Adrenal gland (tissue), 12 donors: ENCODE results near the gene ITFG1. TPM values are rescaled to one million over a fixed set of nuclear protein-coding genes. Genes with fewer than 3 reads are reported as not detected.

ENCODE experiments used
- DNase-seq, 7 donors: peaks; one replicate each; pipeline ENCODE4 v3.0.0-alpha.2; 2019 to 2020
- H3K27ac ChIP-seq, 5 donors: fragments of 200-600 bp; sonication (generic) in 4 of 5; 1 replicate in 3 of 5; 2 replicates in 2 of 5; pipeline versions ENCODE4 v1.5.1 to v1.8.0; 2016 to 2020; ENCODE audit warnings: mild to moderate bottlenecking in 1 of 5
- H3K27me3 ChIP-seq: fragments of 200-600 bp; 2 replicates; pipeline ENCODE4 v1.8.0; 2021
- H3K36me3 ChIP-seq, 2 donors: fragments of 200-600 bp; replicated peaks in 1 of 2; 1 replicate in 1 of 2; 2 replicates in 1 of 2; pipeline versions ENCODE4 v1.5.1 to v1.8.0; 2018 to 2022
- H3K4me1 ChIP-seq, 2 donors: fragments of 200-600 bp; replicated peaks in 1 of 2; 1 replicate in 1 of 2; 2 replicates in 1 of 2; pipeline versions ENCODE4 v1.5.1 to v1.8.0; 2018 to 2021
- H3K4me3 ChIP-seq, 4 donors: fragments of 200-600 bp; sonication (generic) in 3 of 4; one replicate each; pipeline ENCODE4 v1.5.1; 2016 to 2018
- H3K9me3 ChIP-seq, 3 donors: fragments of 200-600 bp; sonication (generic) in 1 of 3; replicated peaks in 1 of 3; 1 replicate in 2 of 3; 2 replicates in 1 of 3; pipeline versions ENCODE4 v1.5.1 to v1.8.0; 2016 to 2021
- CTCF ChIP-seq, 6 experiments: fragments of 450-650 bp in 4 of 6; fragments of 200-600 bp in 2 of 6; sonication (generic) in 1 of 6; IDR thresholded peaks; 1 replicate in 5 of 6; 2 replicates in 1 of 6; pipeline versions ENCODE4 v1.5.1 to v1.8.0; 2016 to 2021; ENCODE audit warnings: antibody characterized with exemption in 6 of 6, mild to moderate bottlenecking in 2 of 6, moderate library complexity in 1 of 6
- POLR2A ChIP-seq, 2 donors: fragments of 450-650 bp; IDR thresholded peaks; one replicate each; pipeline ENCODE4 v1.6.1; 2017; ENCODE audit warnings: antibody characterized with exemption in 2 of 2, mild to moderate bottlenecking in 2 of 2, moderate library complexity in 1 of 2
- WGBS, 4 donors: extraction: QIAGEN DNeasy Blood & Tissue Kit in 2 of 4; methylation state at CpG; one replicate each; pipeline versions ENCODE4 v1.1.5 to v1.1.7; 2013 to 2017; 5-methylcytosine and 5-hydroxymethylcytosine counted together
- intact Hi-C, 2 donors: fragments of 100-400 bp; cut with DNase I; formaldehyde crosslinking; loops; one replicate each; pipeline versions ENCODE4 v1.14.1 to v1.15.0; 2022 to 2023
- polyA plus RNA-seq, 3 donors: library from polyadenylated mRNA; stranded (reverse); fragments of 200-250 nt in 2 of 3; fragments of 350-450 nt in 1 of 3; fragmentation: Illumina TruSeq in 1 of 3; extraction: RNeasy Lipid Tissue Mini Kit (QIAGEN cat#74804) in 1 of 3; gene quantifications; one replicate each; pipeline ENCODE4 v1.2.3, GENCODE V29; 2013 to 2014
- total RNA-seq, 9 donors: library from RNA; depleted of rRNA in 4 of 9; stranded (reverse); fragments of >200 nt in 4 of 9; fragments of 120-200 nt in 1 of 9; fragmentation: NEBNext Ultra II Directional in 1 of 9; extraction: Animal tissue kit (Norgen Biotek cat#: 25700) in 1 of 9; gene quantifications; one replicate each; pipeline versions ENCODE4 v1.1.0 to v1.2.4, GENCODE V29; 2013 to 2023
- donor health status: healthy with polysubstance abuse.
- donor health status: Bipolar disorder and iron deficiency.
- donor health status: DM: yes; HTN: yes; CAD: no.
- donor health status: DM: no; HTN: no; CAD: no.
- donor health status: DM: no; HTN: no; CAD: no.
- donor health status: DM: yes; HTN: yes; CAD: no.

The ITFG1 gene
- total and polyA plus RNA-seq, 12 donors = 8.4 to 246 (median 84.4) TPM

GRCh38 chr16:47260503-47260902 lies 200.4 kb downstream of the ITFG1 start:
- H3K4me3 ChIP-seq = no peak overlapping the region
- no peaks in the 10 kb centered on the region for H3K27me3 ChIP-seq
- no peaks in the 10 kb centered on the region for H3K4me1 ChIP-seq
- H3K9me3 ChIP-seq = no peaks in the 10 kb centered on the region
- WGBS, 4 donors = 92 to 93% (median 92%) methylated on average over 11 of the region's 11 CpGs
- DNase-seq = no peak
- H3K27ac ChIP-seq = no peak overlapping the region
- H3K36me3 ChIP-seq = no peaks in the 10 kb centered on the region
- intact Hi-C loops = no loop called here
- TF ChIP-seq POLR2A (IDR thresholded peaks at IDR 0.05) (no peak), CTCF (IDR thresholded peaks at IDR 0.05) (no peak)

- 71 to 82% (median 76%) methylated on average over 2 of the region's 2 CpGs for WGBS, 4 donors
Observed at GRCh38 chr16:47258874-47259461, 201.9 kb downstream of the ITFG1 start.

GRCh38 chr16:47254756-47255155 lies 206.1 kb downstream of the ITFG1 start:
- TF ChIP-seq POLR2A (IDR thresholded peaks at IDR 0.05) = no peak
- TF ChIP-seq CTCF (IDR thresholded peaks at IDR 0.05) = no peak
- Histone ChIP-seq H3K4me1 (no peaks in the 10 kb centered on the region), H3K27ac (no peak overlapping the region), H3K4me3 (no peak overlapping the region), H3K9me3 (no peaks in the 10 kb centered on the region), H3K36me3 (no peaks in the 10 kb centered on the region), H3K27me3 (no peaks in the 10 kb centered on the region)
- no peak for DNase-seq
- intact Hi-C loops = no loop called here
- 95 to 97% (median 96%) methylated on average over 6 of the region's 6 CpGs for WGBS, 4 donors

More at GRCh38 chr16:47258874-47259461, 201.9 kb downstream of the ITFG1 start:
- peak in 1 of 7 donors; percentile 11 for DNase-seq
- intact Hi-C loops = no loop called here
- H3K27me3 ChIP-seq = no peaks in the 10 kb centered on the region
- H3K36me3 ChIP-seq = no peaks in the 10 kb centered on the region
- TF ChIP-seq CTCF (IDR thresholded peaks at IDR 0.05) = peak; percentile 16 to 54 (median 43)
- no peak for TF ChIP-seq POLR2A (IDR thresholded peaks at IDR 0.05)
- no peaks in the 10 kb centered on the region for H3K9me3 ChIP-seq
- no peak overlapping the region for H3K4me3 ChIP-seq
- H3K27ac ChIP-seq = no peak overlapping the region
- no peaks in the 10 kb centered on the region for H3K4me1 ChIP-seq

- no peak for DNase-seq
- Histone ChIP-seq H3K27me3 (no peaks in the 10 kb centered on the region), H3K27ac (no peak overlapping the region), H3K36me3 (no peaks in the 10 kb centered on the region), H3K4me1 (no peaks in the 10 kb centered on the region), H3K4me3 (no peak overlapping the region), H3K9me3 (no peaks in the 10 kb centered on the region)
- WGBS, 4 donors = 90 to 100% (median 92%) methylated on average over 2 of the region's 2 CpGs
- TF ChIP-seq CTCF (IDR thresholded peaks at IDR 0.05) (no peak), POLR2A (IDR thresholded peaks at IDR 0.05) (no peak)
- intact Hi-C loops = no loop called here
Observed at GRCh38 chr16:47250983-47251382, 209.9 kb downstream of the ITFG1 start.
